Panc1 (cell line): ENCODE data around the gene BTBD9. TPM values are rescaled to one million over a fixed set of nuclear protein-coding genes. Genes with fewer than 3 reads are reported as not detected.

ENCODE experiments used
- ATAC-seq: fragments of 200-7000 bp; cut with Tn5 transposase; 2 replicates; pipeline ENCODE4 v1.9.1; 2020; ENCODE audit warnings: mild to moderate bottlenecking, moderate library complexity
- BruUV-seq: library from RNA; stranded (reverse); fragments of 400-500 nt; replicated peaks from 2 replicates; lab custom pipeline; 2021; lab: Mats Ljungman, UMichigan
- CTCF ChIA-PET: fragments of 300-600 bp; sonication (Branson Sonifier 250); formaldehyde crosslinking; loops from one replicate; lab custom pipeline; 2022; ENCODE audit warnings: antibody characterized with exemption; lab: Charles Lee
- POLR2A ChIA-PET: fragments of 300-600 bp; sonication (Branson Sonifier 250); formaldehyde crosslinking; loops from one replicate; lab custom pipeline; 2022; ENCODE audit warnings: antibody characterized with exemption; lab: Charles Lee
- DNase-seq: peaks from one replicate; pipeline ENCODE4 v3.0.0-alpha.2; 2010; ENCODE audit warnings: low read depth, low spot score
- H3K27ac ChIP-seq: 2 replicates; pipeline ENCODE4 v1.5.1; 2011; ENCODE audit warnings: mild to moderate bottlenecking, low read length, inconsistent platforms
- H3K27me3 ChIP-seq: fragments of 200-500 bp; sonication (Bioruptor generic); 2 replicates; pipeline ENCODE4 v1.6.0; 2014; ENCODE audit warnings: low read length, inconsistent platforms; ENCODE audit not compliant: control insufficient read depth, insufficient read depth
- H3K36me3 ChIP-seq: fragments of 200-500 bp; sonication (Bioruptor generic); 2 replicates; pipeline ENCODE4 v1.5.1; 2014; ENCODE audit warnings: inconsistent platforms, mild to moderate bottlenecking, low read length, moderate library complexity; ENCODE audit not compliant: control insufficient read depth, insufficient read depth
- H3K4me1 ChIP-seq: 2 replicates; pipeline ENCODE4 v1.5.1; 2011; ENCODE audit warnings: inconsistent platforms, mild to moderate bottlenecking, low read length, moderate library complexity; ENCODE audit not compliant: control insufficient read depth, insufficient read depth
- H3K4me3 ChIP-seq, 2 experiments: 2 replicates each; pipeline ENCODE4 v1.5.1; 2011 to 2012; ENCODE audit warnings: low read depth in 2 of 2, low read length in 2 of 2, mild to moderate bottlenecking in 2 of 2, inconsistent platforms in 1 of 2, moderate library complexity in 1 of 2
- H3K9me3 ChIP-seq: fragments of 200-500 bp; sonication (Bioruptor generic); 2 replicates; pipeline ENCODE4 v1.5.1; 2014; ENCODE audit warnings: low read depth, mild to moderate bottlenecking, inconsistent platforms, low read length, moderate library complexity; ENCODE audit not compliant: control insufficient read depth, insufficient read depth
- CTCF ChIP-seq: fragments of 450-650 bp; IDR thresholded peaks from 2 replicates; pipeline ENCODE4 v1.5.1; 2017; ENCODE audit warnings: mild to moderate bottlenecking
- POLR2AphosphoS5 ChIP-seq: IDR thresholded peaks from 2 replicates; pipeline ENCODE4 v1.6.1; 2012; ENCODE audit warnings: mild to moderate bottlenecking, low read depth, low read length, moderate library complexity
- REST ChIP-seq, 2 experiments: IDR thresholded peaks; 2 replicates each; pipeline ENCODE4 v1.6.1; 2011 to 2012; ENCODE audit warnings: low read depth in 2 of 2, control low read depth in 1 of 2, low read length in 1 of 2, mild to moderate bottlenecking in 1 of 2, moderate library complexity in 1 of 2; ENCODE audit not compliant: insufficient read depth in 1 of 2
- SIN3A ChIP-seq: IDR thresholded peaks from 2 replicates; pipeline ENCODE4 v1.6.1; 2012; ENCODE audit warnings: low read depth, mild to moderate bottlenecking, low read length, moderate library complexity, borderline replicate concordance; ENCODE audit not compliant: insufficient read depth
- TCF7L2 ChIP-seq: IDR thresholded peaks from 2 replicates; pipeline ENCODE4 v1.6.1; 2011; ENCODE audit warnings: mild to moderate bottlenecking, low read depth, low read length, inconsistent platforms
- in situ Hi-C: cut with HindIII; loops from 2 replicates; pipeline ENCODE4 v1.10.0; 2016; ENCODE audit warnings: low sequenced_read_pairs, low pct_unique_long_range_greater_than_20kb
- intact Hi-C: fragments of 100-400 bp; cut with micrococcal nuclease; formaldehyde crosslinking; loops from one replicate; pipeline ENCODE4 v1.10.0; 2022; ENCODE audit not compliant: unreplicated experiment
- total RNA-seq: library from RNA; stranded (reverse); gene quantifications from one replicate; pipeline ENCODE4 v1.2.1, GENCODE V29; 2021; ENCODE audit not compliant: unreplicated experiment

BTBD9 gene
- total RNA-seq, 1 experiment from 2014 or later, result 12.8 TPM

GRCh38 chr6:38445925-38446324 is 193.8 kb downstream of the BTBD9 start:
- ChIA-PET POLR2A (no interaction called here), CTCF (no interaction called here)
- no peak overlapping the region for H3K27ac ChIP-seq
- H3K9me3 ChIP-seq, result no peaks in the 10 kb centered on the region
- intact Hi-C loops (no loop called here), in situ Hi-C loops (no loop called here)
- no peaks in the 10 kb centered on the region for H3K27me3 ChIP-seq
- H3K36me3 ChIP-seq, result no peaks in the 10 kb centered on the region
- no peak overlapping the region for H3K4me3 ChIP-seq
- DNase-seq (no peak), ATAC-seq (no peak)
- no TSS peak for BruUV-seq
- H3K4me1 ChIP-seq, result no peaks in the 10 kb centered on the region
- TF ChIP-seq REST (IDR thresholded peaks at IDR 0.05; ENCODE audit: insufficient read depth in 1 of 2, low read depth in 2 of 2, low read length in 1 of 2) (no peak), POLR2AphosphoS5 (no peak), TCF7L2 (no peak), SIN3A (no peak), CTCF (no peak)

- TF ChIP-seq REST (IDR thresholded peaks at IDR 0.05; ENCODE audit: insufficient read depth in 1 of 2, low read depth in 2 of 2, low read length in 1 of 2) (no peak), TCF7L2 (no peak), POLR2AphosphoS5 (no peak), CTCF (no peak), SIN3A (no peak)
- DNase-seq (no peak), ATAC-seq (no peak)
- ChIA-PET POLR2A (no interaction called here), CTCF (no interaction called here)
- in situ Hi-C loops (no loop called here), intact Hi-C loops (no loop called here)
- no peaks in the 10 kb centered on the region for H3K27me3 ChIP-seq
- H3K27ac ChIP-seq, result no peak overlapping the region
- no peak overlapping the region for H3K4me3 ChIP-seq
- H3K9me3 ChIP-seq, result no peaks in the 10 kb centered on the region
- BruUV-seq, result no TSS peak
- no peaks in the 10 kb centered on the region for H3K4me1 ChIP-seq
- H3K36me3 ChIP-seq, result no peaks in the 10 kb centered on the region
Observed at GRCh38 chr6:38445336-38445735, 194.4 kb downstream of the BTBD9 start.
